ENCODE results near the gene ARFIP1. TPM values are rescaled to one million over a fixed set of nuclear protein-coding genes. Genes with fewer than 3 reads are reported as not detected.

The ARFIP1 gene
- polyA plus RNA-seq, 1 donor from 2014 or later, result 18.2 TPM

DNA sequence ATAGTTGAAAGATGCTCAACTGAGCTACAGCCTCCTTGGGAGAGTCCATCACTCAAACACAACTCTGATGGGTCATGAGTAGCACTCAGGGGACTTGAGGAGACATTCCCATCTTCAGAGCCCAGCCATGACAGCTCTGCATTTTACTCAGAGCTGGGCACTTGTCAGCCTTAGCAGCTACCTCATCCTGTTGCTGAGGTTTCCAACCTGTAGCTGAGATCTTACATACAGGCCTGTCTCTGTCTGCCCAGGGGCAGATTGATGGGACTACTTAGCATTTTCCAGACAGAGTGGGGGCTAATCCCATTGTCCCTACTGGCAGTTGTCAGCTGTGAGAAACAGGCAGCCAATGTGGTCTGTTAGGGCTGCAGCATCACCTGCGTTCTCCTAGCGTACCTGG, 159.9 kb downstream of the ARFIP1 start:
- H3K27me3 Mint-ChIP-seq, result peaks cover 27% of the 10 kb centered on the region
- H3K36me3 Mint-ChIP-seq, result no peaks in the 10 kb centered on the region
- peaks cover 10 to 18% (median 17%) of the 10 kb centered on the region in 3 donors for H3K4me1 Mint-ChIP-seq
- no peaks in the 10 kb centered on the region for H3K9me3 Mint-ChIP-seq
- H3K4me3 Mint-ChIP-seq, result peak overlapping the region in 1 of 4 donors; percentile 87
- no peak overlapping the region for H3K27ac Mint-ChIP-seq

- H3K27me3 Mint-ChIP-seq, result peaks cover 20% of the 10 kb centered on the region
- H3K36me3 Mint-ChIP-seq, result no peaks in the 10 kb centered on the region
- no peaks in the 10 kb centered on the region for H3K9me3 Mint-ChIP-seq
- H3K4me1 Mint-ChIP-seq, result peaks cover 6 to 11% (median 10%) of the 10 kb centered on the region in 3 donors
- H3K4me3 Mint-ChIP-seq, result peak overlapping the region in 1 of 4 donors; percentile 13
- H3K27ac Mint-ChIP-seq, result no peak overlapping the region
Measured at GRCh38 chr4:152940461-152940860, 160.7 kb downstream of the ARFIP1 start.

DNA sequence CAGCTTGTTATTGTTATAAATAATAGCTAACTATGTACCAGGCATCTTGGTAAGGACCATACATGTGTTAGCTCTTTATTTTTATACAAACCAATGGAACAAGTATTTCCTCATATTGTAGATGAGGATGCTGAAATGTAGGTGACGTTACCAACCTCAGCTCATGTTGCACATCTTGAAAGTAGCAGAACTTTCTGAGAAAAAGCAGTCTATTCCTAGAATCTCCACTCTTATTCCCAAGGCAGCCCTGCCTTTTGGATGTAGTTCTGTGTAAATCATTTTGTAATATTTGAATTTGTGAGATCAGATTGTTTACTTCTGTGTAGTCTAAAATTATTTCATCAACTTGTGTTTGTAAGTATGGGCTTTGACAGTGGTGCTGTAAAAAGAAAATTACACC, 161.7 kb downstream of the ARFIP1 start:
- H3K27me3 Mint-ChIP-seq, result peaks cover 16% of the 10 kb centered on the region
- no peak overlapping the region for H3K4me3 Mint-ChIP-seq
- no peaks in the 10 kb centered on the region for H3K36me3 Mint-ChIP-seq
- H3K4me1 Mint-ChIP-seq, result peaks cover 6 to 9% (median 9%) of the 10 kb centered on the region in 3 donors
- no peak overlapping the region for H3K27ac Mint-ChIP-seq
- no peaks in the 10 kb centered on the region for H3K9me3 Mint-ChIP-seq

DNA sequence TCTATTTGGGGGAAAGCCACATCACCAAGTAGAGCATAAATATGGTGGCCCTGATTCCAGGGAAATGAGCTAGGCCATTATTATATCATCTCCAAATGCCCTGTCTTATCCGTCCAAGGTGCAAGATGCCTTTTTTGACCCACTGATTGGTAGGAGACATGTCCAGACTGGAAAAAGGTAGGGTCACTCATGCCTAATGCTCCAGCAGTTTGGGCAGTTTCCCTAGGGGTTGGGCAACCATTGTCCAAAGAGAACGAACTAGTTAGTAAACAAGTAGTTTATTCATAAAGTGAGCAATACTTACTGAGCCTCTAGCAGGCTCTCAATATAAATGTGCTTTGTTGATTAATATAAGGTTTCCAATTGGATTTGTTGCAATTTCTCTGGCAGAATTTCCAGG, 162.6 kb downstream of the ARFIP1 start:
- H3K4me1 Mint-ChIP-seq, result peaks cover 6 to 9% (median 9%) of the 10 kb centered on the region in 3 donors
- H3K27me3 Mint-ChIP-seq, result peaks cover 16% of the 10 kb centered on the region

GRCh38 chr4:152943672-152944071, 163.9 kb downstream of the ARFIP1 start:
- no peaks in the 10 kb centered on the region for H3K9me3 Mint-ChIP-seq
- H3K4me3 Mint-ChIP-seq, result no peak overlapping the region
- no peak overlapping the region for H3K27ac Mint-ChIP-seq
- peaks cover 12% of the 10 kb centered on the region for H3K27me3 Mint-ChIP-seq
- H3K36me3 Mint-ChIP-seq, result no peaks in the 10 kb centered on the region
- H3K4me1 Mint-ChIP-seq, result peaks cover 0 to 4% (median under 1%) of the 10 kb centered on the region in 3 donors

More for the DNA sequence above, 162.6 kb downstream of the ARFIP1 start:
- H3K27ac Mint-ChIP-seq, result no peak overlapping the region
- no peaks in the 10 kb centered on the region for H3K36me3 Mint-ChIP-seq
- no peak overlapping the region for H3K4me3 Mint-ChIP-seq
- H3K9me3 Mint-ChIP-seq, result no peaks in the 10 kb centered on the region

DNA sequence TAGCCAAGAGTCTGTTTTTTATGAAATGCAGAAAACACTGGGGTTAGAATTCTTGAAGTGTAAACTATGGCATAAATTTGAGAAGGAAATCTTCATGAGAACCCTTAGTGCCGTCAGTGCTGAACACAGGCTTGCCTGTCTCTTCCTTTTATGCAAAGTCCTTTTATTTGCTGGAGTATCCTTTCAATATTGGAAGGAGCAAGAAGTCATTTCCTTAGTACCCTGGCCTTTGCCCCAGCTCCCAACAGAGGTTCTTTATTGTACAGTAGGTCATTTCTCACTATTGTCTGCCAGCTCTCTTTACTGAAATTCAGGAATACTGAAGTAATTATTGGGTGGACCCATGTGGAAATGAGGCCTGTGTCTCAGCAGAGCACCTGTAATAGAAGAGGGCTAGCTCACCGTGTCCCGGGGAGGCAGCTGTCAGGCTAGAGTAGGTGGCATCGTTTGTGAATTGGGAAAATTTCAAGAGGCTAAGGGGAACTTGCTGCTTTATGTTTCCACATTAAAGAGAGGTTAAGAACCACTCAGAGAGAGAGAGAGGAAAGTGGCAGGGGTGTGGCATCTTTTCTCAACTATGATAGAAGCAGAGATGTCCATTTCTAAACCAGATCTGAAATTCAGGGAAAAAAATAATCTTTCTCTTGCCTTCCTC, 165.0 kb downstream of the ARFIP1 start:
- Mint-ChIP-seq H3K27ac (no peak overlapping the region), H3K27me3 (peaks cover 4% of the 10 kb centered on the region), H3K4me3 (no peak overlapping the region), H3K36me3 (no peaks in the 10 kb centered on the region), H3K9me3 (no peaks in the 10 kb centered on the region), H3K4me1 (peaks cover 0 to 4% (median 0%) of the 10 kb centered on the region in 3 donors)

DNA sequence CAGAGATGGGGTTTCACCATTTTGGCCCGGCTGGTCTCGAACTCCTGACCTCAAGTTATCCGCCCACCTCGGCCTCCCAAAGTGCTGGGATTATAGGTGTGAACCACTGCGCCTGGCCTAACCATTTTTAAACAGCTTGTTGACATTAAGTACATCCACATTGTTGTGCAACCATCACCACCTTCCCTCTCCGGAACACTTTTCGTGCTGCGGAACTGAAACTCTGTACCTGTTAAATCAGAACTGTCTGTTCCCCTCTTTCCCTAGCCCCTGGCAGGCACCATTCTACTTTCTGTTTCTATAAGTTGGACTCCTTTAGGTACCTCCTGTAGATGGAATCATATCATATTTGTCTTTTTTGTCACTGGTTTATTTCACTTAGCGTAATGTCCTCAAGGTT, 165.9 kb downstream of the ARFIP1 start:
- H3K4me1 Mint-ChIP-seq, result peaks cover 0 to 4% (median 2%) of the 10 kb centered on the region in 3 donors
- peaks cover 2% of the 10 kb centered on the region for H3K36me3 Mint-ChIP-seq
- no peak overlapping the region for H3K4me3 Mint-ChIP-seq
- no peaks in the 10 kb centered on the region for H3K9me3 Mint-ChIP-seq
- peaks cover 8% of the 10 kb centered on the region for H3K27me3 Mint-ChIP-seq
- H3K27ac Mint-ChIP-seq, result no peak overlapping the region

DNA sequence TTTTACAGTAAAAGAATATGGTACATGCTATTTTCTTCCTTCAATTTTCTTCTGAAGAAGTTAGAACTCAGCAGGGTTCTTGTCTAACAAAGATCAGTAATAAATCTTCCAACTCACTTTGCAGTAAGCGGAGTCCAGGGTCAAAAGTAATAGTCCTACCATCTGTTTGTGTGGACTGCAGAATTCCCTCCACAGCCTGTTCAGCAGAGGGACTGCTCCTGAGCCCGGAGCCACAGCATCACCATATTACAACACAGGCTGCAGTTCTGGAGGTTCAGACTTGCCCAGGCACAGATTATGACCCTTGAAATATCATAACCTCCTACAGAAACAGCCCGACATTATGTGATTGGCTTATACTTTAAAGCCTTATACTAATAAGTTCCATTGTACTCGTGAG, 166.7 kb downstream of the ARFIP1 start:
- peaks cover 2% of the 10 kb centered on the region for H3K36me3 Mint-ChIP-seq
- peaks cover 0 to 4% (median 3%) of the 10 kb centered on the region in 3 donors for H3K4me1 Mint-ChIP-seq
- no peak overlapping the region for H3K4me3 Mint-ChIP-seq
- peaks cover 10% of the 10 kb centered on the region for H3K27me3 Mint-ChIP-seq
- no peaks in the 10 kb centered on the region for H3K9me3 Mint-ChIP-seq
- no peak overlapping the region for H3K27ac Mint-ChIP-seq

DNA sequence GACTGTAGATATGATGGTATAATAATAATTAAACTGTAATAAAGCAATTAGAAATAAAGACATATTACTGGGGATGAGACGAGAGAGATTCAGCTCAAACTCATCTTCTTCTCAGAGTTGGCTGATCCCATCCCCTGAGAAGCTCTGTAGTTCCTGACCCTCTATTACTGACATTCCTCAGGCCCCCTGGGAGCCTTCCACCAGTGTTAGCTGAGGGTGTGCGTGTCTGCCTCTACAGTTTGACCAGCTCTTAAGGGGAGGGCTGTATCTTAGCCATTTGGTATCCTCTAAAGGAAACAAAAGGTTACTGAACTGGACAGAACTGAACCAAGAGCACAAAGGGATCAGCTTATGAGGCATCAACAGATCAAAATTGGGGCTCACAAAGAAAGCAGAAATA, 167.6 kb downstream of the ARFIP1 start:
- Mint-ChIP-seq H3K27ac (no peak overlapping the region), H3K36me3 (peaks cover 2% of the 10 kb centered on the region), H3K9me3 (no peaks in the 10 kb centered on the region), H3K27me3 (peaks cover 10% of the 10 kb centered on the region), H3K4me1 (peaks cover 0 to 4% (median 3%) of the 10 kb centered on the region in 3 donors), H3K4me3 (no peak overlapping the region)

- Mint-ChIP-seq H3K4me3 (no peak overlapping the region), H3K27ac (no peak overlapping the region), H3K9me3 (no peaks in the 10 kb centered on the region), H3K36me3 (peaks cover 2% of the 10 kb centered on the region), H3K4me1 (peaks cover 0 to 4% (median 3%) of the 10 kb centered on the region in 3 donors), H3K27me3 (peaks cover 10% of the 10 kb centered on the region)
Measured at GRCh38 chr4:152949930-152950329, 170.2 kb downstream of the ARFIP1 start.

DNA sequence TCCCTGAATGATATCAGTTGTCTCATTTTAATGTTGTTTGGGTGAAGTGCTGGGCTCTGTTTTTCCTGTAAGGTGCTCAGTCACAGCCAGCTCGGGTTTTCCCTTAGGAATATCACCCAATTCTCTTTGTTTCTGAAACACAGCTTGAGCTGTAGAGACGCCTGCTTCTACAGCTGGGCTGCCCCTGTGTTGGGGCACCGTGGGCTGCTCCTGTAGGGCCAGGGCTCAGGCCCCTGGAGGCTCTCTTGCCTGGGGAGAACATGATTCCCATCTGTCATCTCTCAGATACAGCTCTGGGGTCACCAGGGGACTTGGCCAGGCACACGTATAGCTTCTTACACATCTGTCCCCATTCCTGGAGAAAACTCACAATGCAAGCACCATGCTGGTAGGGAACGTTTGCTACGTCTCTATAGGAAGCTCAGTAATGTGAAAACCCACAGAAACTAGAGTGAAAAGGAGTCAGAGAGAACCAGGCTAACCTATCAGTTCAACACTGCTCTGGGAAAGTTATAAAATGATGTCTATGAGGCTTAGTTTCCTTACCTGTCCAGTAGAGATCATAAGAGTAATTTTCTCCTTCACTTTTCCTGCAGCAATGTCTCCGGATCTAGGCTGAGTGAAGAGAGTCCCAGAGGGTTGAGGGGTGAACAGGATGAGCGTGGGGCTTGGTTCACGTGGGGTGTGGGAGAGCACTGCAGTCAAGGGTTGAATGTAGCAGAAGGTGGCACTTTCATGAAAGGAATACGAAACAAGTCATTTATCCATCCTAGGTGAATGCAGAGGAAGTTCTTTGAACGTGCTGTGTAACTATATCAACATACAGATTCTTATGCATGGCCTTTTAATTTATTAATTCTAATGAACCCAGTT, 170.9 kb downstream of the ARFIP1 start:
- peaks cover 10% of the 10 kb centered on the region for H3K27me3 Mint-ChIP-seq
- H3K4me3 Mint-ChIP-seq, result no peak overlapping the region
- H3K27ac Mint-ChIP-seq, result no peak overlapping the region

GRCh38 chr4:152951348-152951747, 171.6 kb downstream of the ARFIP1 start:
- H3K4me1 Mint-ChIP-seq, result peaks cover 0 to 4% (median 3%) of the 10 kb centered on the region in 3 donors
- peaks cover 2% of the 10 kb centered on the region for H3K36me3 Mint-ChIP-seq
- no peak overlapping the region for H3K4me3 Mint-ChIP-seq

More for the DNA sequence above, 170.9 kb downstream of the ARFIP1 start:
- peaks cover 2% of the 10 kb centered on the region for H3K36me3 Mint-ChIP-seq
- no peaks in the 10 kb centered on the region for H3K9me3 Mint-ChIP-seq
- peaks cover 0 to 4% (median 3%) of the 10 kb centered on the region in 3 donors for H3K4me1 Mint-ChIP-seq

GRCh38 chr4:152953514-152953913, 173.8 kb downstream of the ARFIP1 start:
- H3K27me3 Mint-ChIP-seq, result peaks cover 10% of the 10 kb centered on the region

More at GRCh38 chr4:152951348-152951747, 171.6 kb downstream of the ARFIP1 start:
- H3K27ac Mint-ChIP-seq, result no peak overlapping the region
- no peaks in the 10 kb centered on the region for H3K9me3 Mint-ChIP-seq
- H3K27me3 Mint-ChIP-seq, result peaks cover 13% of the 10 kb centered on the region

GRCh38 chr4:152954741-152955140, 175.0 kb downstream of the ARFIP1 start:
- Mint-ChIP-seq H3K27me3 (peaks cover 9% of the 10 kb centered on the region), H3K4me1 (peaks cover 0 to 12% (median 10%) of the 10 kb centered on the region in 3 donors), H3K9me3 (no peaks in the 10 kb centered on the region)

More at GRCh38 chr4:152953514-152953913, 173.8 kb downstream of the ARFIP1 start:
- H3K4me1 Mint-ChIP-seq, result peaks cover 0 to 12% (median 10%) of the 10 kb centered on the region in 3 donors
- peaks cover 2% of the 10 kb centered on the region for H3K36me3 Mint-ChIP-seq
- H3K9me3 Mint-ChIP-seq, result no peaks in the 10 kb centered on the region
- H3K27ac Mint-ChIP-seq, result no peak overlapping the region
- H3K4me3 Mint-ChIP-seq, result no peak overlapping the region

DNA sequence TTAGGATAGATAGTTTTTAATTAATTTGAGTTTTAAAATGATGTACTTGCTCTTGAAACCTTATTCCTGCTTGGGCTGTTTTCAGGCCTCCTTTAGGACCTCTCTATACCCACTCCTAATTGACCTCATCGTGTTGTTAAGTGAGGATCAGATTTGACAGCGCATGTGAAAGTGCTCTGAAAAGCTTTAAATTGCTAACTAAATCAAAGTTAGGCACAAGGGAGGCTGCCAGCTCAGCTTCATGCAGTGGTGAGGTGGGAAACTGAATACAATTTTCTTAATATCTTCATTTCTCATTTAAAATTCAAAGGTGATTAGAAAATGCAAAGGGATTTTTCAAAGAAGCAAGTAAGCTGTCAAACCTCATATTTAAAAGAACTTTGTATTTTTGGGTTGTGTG, 176.4 kb downstream of the ARFIP1 start:
- peaks cover 2% of the 10 kb centered on the region for H3K36me3 Mint-ChIP-seq
- no peaks in the 10 kb centered on the region for H3K9me3 Mint-ChIP-seq
- H3K4me3 Mint-ChIP-seq, result peak overlapping the region in 1 of 4 donors; percentile 32
- no peak overlapping the region for H3K27ac Mint-ChIP-seq
- H3K4me1 Mint-ChIP-seq, result peaks cover 0 to 10% (median 9%) of the 10 kb centered on the region in 3 donors
- H3K27me3 Mint-ChIP-seq, result peaks cover 2% of the 10 kb centered on the region

More at GRCh38 chr4:152954741-152955140, 175.0 kb downstream of the ARFIP1 start:
- Mint-ChIP-seq H3K4me3 (no peak overlapping the region), H3K27ac (no peak overlapping the region), H3K36me3 (peaks cover 2% of the 10 kb centered on the region)

Data from IgD-negative memory B cell (primary cell).